Suprapubic skin (tissue), 4 donors: ENCODE measurements around the gene BGN.

Experiments used
- POLR2A ChIP-seq, 2 donors: fragments of 450-650 bp; IDR thresholded peaks; one replicate each; pipeline ENCODE4 v1.6.1; 2017; ENCODE audit warnings: antibody characterized with exemption in 2 of 2, mild to moderate bottlenecking in 2 of 2, moderate library complexity in 2 of 2
- POLR2AphosphoS5 ChIP-seq, 3 donors: sonication (generic); formaldehyde crosslinking; IDR thresholded peaks; one replicate each; pipeline ENCODE4 v1.6.1; 2017; ENCODE audit warnings: antibody characterized with exemption in 3 of 3

- no peak for TF ChIP-seq POLR2AphosphoS5 (IDR thresholded peaks at IDR 0.05)
- no peak for TF ChIP-seq POLR2A (IDR thresholded peaks at IDR 0.05)
Measured at GRCh38 chrX:153517946-153518834, 23.4 kb downstream of the BGN start.
